C4-2B (cell line): ENCODE data around the gene ATP4B.

Source experiments
- CTCF ChIP-seq: fragments of 450-650 bp; conservative IDR thresholded peaks from 2 replicates; pipeline ENCODE4 v1.5.1; 2017; ENCODE audit warnings: mild to moderate bottlenecking
- ZFX ChIP-seq: fragments of 450-650 bp; IDR thresholded peaks from 2 replicates; pipeline ENCODE4 v1.6.1; 2017

- TF ChIP-seq CTCF = no peak
- TF ChIP-seq ZFX = no peak
Measured at GRCh38 chr13:113666329-113666670, 8.3 kb upstream of the ATP4B start.
